CD8-positive, alpha-beta memory T cell (primary cell): Measurements from ENCODE around the gene EYA3. TPM values are rescaled to one million over a fixed set of nuclear protein-coding genes. Genes with fewer than 3 reads are reported as not detected.

ENCODE experiments used
- CTCF ChIA-PET: fragments of 350-600 bp; sonication (Branson Sonifier 250); formaldehyde crosslinking; loops from one replicate; lab custom pipeline; 2021; ENCODE audit warnings: antibody characterized with exemption; lab: Charles Lee
- POLR2A ChIA-PET: fragments of 350-600 bp; sonication (Branson Sonifier 250); formaldehyde crosslinking; loops from one replicate; lab custom pipeline; 2021; ENCODE audit warnings: antibody characterized with exemption; lab: Charles Lee
- DNase-seq, 5 donors: peaks; one replicate each; pipeline versions ENCODE4 v3.0.0 to v3.0.0-alpha.2; 2020 to 2022; ENCODE audit warnings: mixed read lengths in 1 of 5
- H3K27ac ChIP-seq: one replicate; pipeline ENCODE4 v1.7.0; 2013; ENCODE audit warnings: low read depth, mild to moderate bottlenecking, low read length, moderate library complexity
- H3K27me3 ChIP-seq: 2 replicates; pipeline ENCODE4 v1.7.0; 2013; ENCODE audit warnings: low read length, mild to moderate bottlenecking; ENCODE audit not compliant: insufficient read depth, poor library complexity, severe bottlenecking
- H3K36me3 ChIP-seq: 2 replicates; pipeline ENCODE4 v1.7.0; 2013; ENCODE audit warnings: mild to moderate bottlenecking, low read length, moderate library complexity; ENCODE audit not compliant: insufficient read depth
- H3K4me1 ChIP-seq: 2 replicates; pipeline ENCODE4 v1.7.0; 2013; ENCODE audit warnings: mild to moderate bottlenecking, low read length, moderate library complexity; ENCODE audit not compliant: insufficient read depth
- H3K4me3 ChIP-seq: 2 replicates; pipeline ENCODE4 v1.7.0; 2013; ENCODE audit warnings: mild to moderate bottlenecking, low read length
- H3K9me3 ChIP-seq: 2 replicates; pipeline ENCODE4 v1.7.0; 2013; ENCODE audit warnings: mild to moderate bottlenecking, low read length
- H3K27ac Mint-ChIP-seq, 8 donors: one replicate each; pipeline ENCODE4 v1.8.0; 2020 to 2021; ENCODE audit warnings: mixed read lengths in 8 of 8, mild to moderate bottlenecking in 6 of 8, inconsistent platforms in 3 of 8, moderate library complexity in 3 of 8
- H3K27me3 Mint-ChIP-seq, 2 donors: one replicate each; pipeline ENCODE4 v1.8.0; 2020 to 2021; ENCODE audit warnings: mixed read lengths in 2 of 2, mild to moderate bottlenecking in 1 of 2, moderate library complexity in 1 of 2
- H3K36me3 Mint-ChIP-seq, 3 donors: one replicate each; pipeline ENCODE4 v1.8.0; 2020 to 2021; ENCODE audit warnings: mixed read lengths in 3 of 3, inconsistent platforms in 1 of 3, mild to moderate bottlenecking in 1 of 3
- H3K4me1 Mint-ChIP-seq, 3 donors: one replicate each; pipeline ENCODE4 v1.8.0; 2020 to 2021; ENCODE audit warnings: mixed read lengths in 3 of 3, inconsistent platforms in 1 of 3, mild to moderate bottlenecking in 1 of 3
- H3K4me3 Mint-ChIP-seq, 7 donors: one replicate each; pipeline ENCODE4 v1.8.0; 2020 to 2021; ENCODE audit warnings: mixed read lengths in 7 of 7, mild to moderate bottlenecking in 6 of 7, moderate library complexity in 4 of 7, inconsistent platforms in 2 of 7
- H3K9me3 Mint-ChIP-seq, 5 donors: one replicate each; pipeline ENCODE4 v1.8.0; 2020 to 2022; ENCODE audit warnings: mixed read lengths in 5 of 5, mild to moderate bottlenecking in 3 of 5, moderate library complexity in 2 of 5, inconsistent platforms in 1 of 5
- polyA plus RNA-seq: library from polyadenylated mRNA; unstranded; fragments of 300-500 nt; fragmentation: Illumina TruSeq; gene quantifications from one replicate; pipeline ENCODE4 v1.2.3, GENCODE V29; 2021
- total RNA-seq, 2 experiments: library from RNA; stranded (reverse); gene quantifications; one replicate each; pipeline ENCODE4 v1.2.3, GENCODE V29; 2021

Gene EYA3
- total and polyA plus RNA-seq, 3 experiments from 2014 or later: 6.0 to 34.6 (median 31.5) TPM

DNA sequence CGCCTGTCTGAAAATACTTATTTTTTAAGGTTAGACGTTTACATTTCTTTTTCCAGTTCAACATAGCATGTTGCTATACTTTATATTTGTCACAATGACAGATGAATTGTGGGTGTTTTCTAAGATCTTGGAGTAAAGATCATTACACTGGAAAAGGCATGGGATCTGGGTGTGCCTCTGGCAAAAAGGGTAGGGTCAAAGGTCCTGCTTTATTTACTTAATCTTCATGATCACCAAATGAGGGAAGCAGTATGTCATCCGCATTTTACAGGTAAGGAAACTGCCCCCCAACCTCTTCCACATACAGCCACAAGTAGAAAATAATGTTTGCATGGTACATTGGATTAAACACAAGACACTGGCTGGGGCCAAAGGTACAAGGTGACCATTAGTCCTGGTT is 166.1 kb downstream of the EYA3 start:
- Mint-ChIP-seq H3K36me3 (no peaks in the 10 kb centered on the region), H3K9me3 (peaks cover 0 to 1% (median 0%) of the 10 kb centered on the region in 5 donors), H3K4me3 (no peak overlapping the region), H3K27ac (no peak overlapping the region), H3K4me1 (no peaks in the 10 kb centered on the region), H3K27me3 (peaks cover 4 to 5% of the 10 kb centered on the region in 2 donors)
- ChIA-PET CTCF (no interaction called here), POLR2A (no interaction called here)
- no peak for DNase-seq
- H3K27me3 ChIP-seq: no peaks in the 10 kb centered on the region
- no peak overlapping the region for H3K4me3 ChIP-seq
- no peaks in the 10 kb centered on the region for H3K36me3 ChIP-seq
- no peak overlapping the region for H3K27ac ChIP-seq
- H3K4me1 ChIP-seq: no peaks in the 10 kb centered on the region
- no peaks in the 10 kb centered on the region for H3K9me3 ChIP-seq

Other genes with a start within 250 kb of the EYA3 start
- 10 to 100 TPM; 12.4 to 15.6 TPM for gene THEMIS2, start 216.1 kb downstream of the EYA3 start, total RNA-seq
- gene THEMIS2, start 216.1 kb downstream of the EYA3 start, polyA plus RNA-seq: 63.3 TPM
- 100 to 1,000 TPM; 115 to 118 TPM for gene RPA2, start 174.0 kb downstream of the EYA3 start, total RNA-seq
- gene RPA2, start 174.0 kb downstream of the EYA3 start, polyA plus RNA-seq: 203 TPM
- under 1 TPM in 1 of 2 experiments, not detected in 1; 0.27 TPM for gene SMPDL3B, start 153.6 kb downstream of the EYA3 start, total RNA-seq
- gene SMPDL3B, start 153.6 kb downstream of the EYA3 start, polyA plus RNA-seq: not detected
- 1 to 10 TPM; 7.3 to 8.9 TPM for gene XKR8, start 128.6 kb downstream of the EYA3 start, total RNA-seq
- 23.3 TPM for gene XKR8, start 128.6 kb downstream of the EYA3 start, polyA plus RNA-seq
- gene PTAFR, start 88.1 kb upstream of the EYA3 start, total RNA-seq: under 1 TPM; 0.58 to 0.59 TPM
- 1.1 TPM for gene PTAFR, start 88.1 kb upstream of the EYA3 start, polyA plus RNA-seq
- gene DNAJC8, start 144.4 kb upstream of the EYA3 start, total RNA-seq: 100 to 1,000 TPM in 1 of 2 experiments, 10 to 100 TPM in 1; 98.4 to 104 TPM
- gene DNAJC8, start 144.4 kb upstream of the EYA3 start, polyA plus RNA-seq: 172 TPM
- 100 to 1,000 TPM; 135 to 139 TPM for gene ATP5IF1, start 147.5 kb upstream of the EYA3 start, total RNA-seq
- 538 TPM for gene ATP5IF1, start 147.5 kb upstream of the EYA3 start, polyA plus RNA-seq
- gene SESN2, start 170.9 kb upstream of the EYA3 start, total RNA-seq: 10 to 100 TPM; 19.0 to 19.8 TPM
- 13.1 TPM for gene SESN2, start 170.9 kb upstream of the EYA3 start, polyA plus RNA-seq
- 10 to 100 TPM; 18.6 to 19.4 TPM for gene MED18, start 240.4 kb upstream of the EYA3 start, total RNA-seq
- gene MED18, start 240.4 kb upstream of the EYA3 start, polyA plus RNA-seq: 11.7 TPM